Colon (tissue), 2 donors: ENCODE data around the gene KCNQ4.

Experiments
- FAIRE-seq: peaks from 2 replicates; lab custom pipeline; 2012; peaks lifted over from hg19 to GRCh38; lab: Jason Lieb, UNC
- donor health status: control.
- donor health status: control.

KCNQ4 gene

GRCh38 chr1:40820251-40820797 is 36.7 kb downstream of the KCNQ4 start:
- no peak for FAIRE-seq

GRCh38 chr1:40820911-40821693 is 37.5 kb downstream of the KCNQ4 start:
- no peak for FAIRE-seq

DNA sequence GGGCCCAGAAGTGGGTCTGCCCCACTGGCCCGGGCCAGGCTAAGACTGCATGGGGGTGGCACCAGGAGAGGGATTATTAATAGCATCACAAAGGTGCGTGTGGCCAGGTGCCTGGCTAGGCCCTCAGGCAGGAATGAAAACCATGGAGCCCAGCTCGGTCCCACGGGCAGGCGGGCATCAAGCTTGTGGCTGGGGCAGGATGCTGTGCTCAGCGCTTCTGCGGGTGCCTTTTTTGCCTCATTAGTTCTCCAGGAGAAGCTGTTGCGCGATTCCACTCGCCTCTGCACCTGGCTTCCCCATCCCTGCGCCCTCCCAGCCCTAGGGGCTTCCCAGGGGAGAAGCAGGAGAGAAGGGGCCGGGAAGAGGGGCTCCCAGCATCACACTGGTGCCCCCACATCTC is 39.3 kb downstream of the KCNQ4 start:
- FAIRE-seq, result no peak

GRCh38 chr1:40823345-40823744 is 39.8 kb downstream of the KCNQ4 start:
- FAIRE-seq, result no peak

DNA sequence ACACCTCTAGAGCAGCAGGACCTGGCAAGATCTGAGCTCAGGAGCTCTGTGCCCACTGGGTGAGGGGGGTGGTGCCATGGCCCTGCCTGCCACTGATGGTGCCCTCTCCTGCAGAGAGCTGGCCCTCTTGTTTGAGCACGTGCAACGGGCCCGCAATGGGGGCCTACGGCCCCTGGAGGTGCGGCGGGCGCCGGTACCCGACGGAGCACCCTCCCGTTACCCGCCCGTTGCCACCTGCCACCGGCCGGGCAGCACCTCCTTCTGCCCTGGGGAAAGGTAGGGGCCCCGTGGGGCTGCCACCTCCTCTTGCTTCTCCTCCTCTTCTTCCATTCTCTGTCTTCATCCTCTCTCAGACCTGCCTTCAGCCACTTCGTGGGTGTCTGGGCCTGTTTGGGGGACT is 40.4 kb downstream of the KCNQ4 start:
- no peak for FAIRE-seq

GRCh38 chr1:40824591-40825434 is 41.2 kb downstream of the KCNQ4 start:
- no peak for FAIRE-seq

DNA sequence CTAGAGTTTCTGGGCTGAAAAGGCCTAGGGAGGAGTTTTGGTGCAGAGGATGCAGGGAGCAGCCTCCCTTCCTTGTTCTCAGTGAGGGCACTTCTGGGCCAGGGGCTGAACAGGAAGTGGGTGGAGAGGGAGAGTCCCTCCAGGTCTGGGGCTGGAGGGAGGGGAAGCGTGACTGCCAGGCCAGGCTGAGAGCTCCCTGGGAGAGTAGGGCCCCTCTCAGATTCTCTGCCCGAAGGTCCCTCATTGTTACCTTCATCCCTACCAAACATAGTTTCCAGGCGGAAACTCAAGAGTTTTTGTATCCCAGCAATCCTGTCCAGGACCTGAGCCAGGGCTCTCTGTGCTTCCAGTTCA is 41.8 kb downstream of the KCNQ4 start:
- FAIRE-seq, result no peak

- no peak for FAIRE-seq
These were observed 42.4 kb downstream of the KCNQ4 start for GRCh38 chr1:40825996-40826395.

- FAIRE-seq, result no peak
These were observed 46.2 kb downstream of the KCNQ4 start for GRCh38 chr1:40829631-40830245.

DNA sequence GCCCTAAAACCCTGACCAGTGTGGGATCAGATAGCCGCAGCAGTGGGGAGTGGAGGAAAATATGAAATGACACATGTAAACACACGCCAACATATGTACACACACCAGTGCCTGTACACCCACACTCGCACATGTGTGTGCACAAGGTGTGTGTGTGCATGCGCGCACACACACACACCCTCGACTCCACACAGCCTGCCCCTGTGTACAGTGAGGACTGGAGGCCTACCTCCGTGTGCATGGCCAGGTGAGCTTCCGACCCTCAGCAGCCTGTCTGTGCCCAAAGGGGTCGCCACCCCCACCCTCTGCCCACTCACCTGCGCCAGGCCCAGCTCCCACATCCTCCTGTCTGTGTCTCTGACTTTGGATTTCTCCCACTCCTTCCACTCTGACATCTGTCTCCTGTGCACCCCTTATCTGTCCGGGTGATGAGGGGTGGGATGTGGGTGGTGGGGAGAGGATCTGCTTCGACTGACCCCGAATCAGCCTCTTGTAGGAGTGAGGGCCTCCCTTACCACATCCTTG is 46.9 kb downstream of the KCNQ4 start:
- no peak for FAIRE-seq

DNA sequence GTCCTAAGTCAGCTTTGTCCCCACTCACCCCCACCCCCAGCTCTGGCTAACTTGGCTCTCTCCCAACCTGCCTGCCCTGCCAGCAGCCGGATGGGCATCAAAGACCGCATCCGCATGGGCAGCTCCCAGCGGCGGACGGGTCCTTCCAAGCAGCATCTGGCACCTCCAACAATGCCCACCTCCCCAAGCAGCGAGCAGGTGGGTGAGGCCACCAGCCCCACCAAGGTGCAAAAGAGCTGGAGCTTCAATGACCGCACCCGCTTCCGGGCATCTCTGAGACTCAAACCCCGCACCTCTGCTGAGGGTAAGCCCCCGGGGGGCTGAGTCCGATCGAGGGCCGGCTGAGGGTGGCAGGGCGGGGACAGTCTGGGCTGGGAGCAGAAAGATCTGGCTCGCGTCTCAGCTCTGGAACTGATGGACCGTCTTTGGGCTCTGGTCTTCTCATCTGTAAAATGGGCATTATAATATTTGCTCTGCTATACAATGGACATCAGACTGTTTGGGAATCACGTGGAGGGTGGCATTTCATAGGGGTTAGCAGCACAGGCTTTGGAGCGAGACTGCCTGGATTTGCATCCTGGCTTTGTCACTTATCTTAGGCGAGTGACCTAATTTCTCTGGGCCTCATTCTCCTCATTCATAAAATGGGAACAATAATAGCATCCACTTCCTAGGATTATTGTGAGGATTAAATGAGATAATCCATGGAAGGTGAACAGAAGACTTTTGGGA is 47.6 kb downstream of the KCNQ4 start:
- FAIRE-seq, result no peak

- FAIRE-seq, result no peak
These were observed 50.4 kb downstream of the KCNQ4 start for GRCh38 chr1:40833979-40834378.

- no peak for FAIRE-seq
These were observed 51.5 kb downstream of the KCNQ4 start for GRCh38 chr1:40834968-40835545.

- FAIRE-seq, result no peak
These were observed 52.7 kb downstream of the KCNQ4 start for GRCh38 chr1:40836283-40836682.

DNA sequence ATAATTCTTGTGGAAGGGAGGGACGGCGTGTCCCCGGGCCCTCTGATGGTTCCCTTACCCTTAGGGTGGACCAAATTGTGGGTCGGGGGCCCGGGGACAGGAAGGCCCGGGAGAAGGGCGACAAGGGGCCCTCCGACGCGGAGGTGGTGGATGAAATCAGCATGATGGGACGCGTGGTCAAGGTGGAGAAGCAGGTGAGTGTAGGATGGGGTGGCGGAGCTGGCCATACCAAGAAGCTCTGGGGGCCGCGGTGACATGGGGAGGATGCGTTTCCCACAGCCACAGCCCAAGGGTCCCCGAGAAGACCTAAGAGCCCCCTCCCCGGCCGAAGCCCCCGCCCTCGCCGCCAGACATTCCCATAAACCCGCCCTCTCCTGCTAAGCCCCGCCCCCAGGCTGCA is 54.0 kb downstream of the KCNQ4 start:
- FAIRE-seq, result no peak

DNA sequence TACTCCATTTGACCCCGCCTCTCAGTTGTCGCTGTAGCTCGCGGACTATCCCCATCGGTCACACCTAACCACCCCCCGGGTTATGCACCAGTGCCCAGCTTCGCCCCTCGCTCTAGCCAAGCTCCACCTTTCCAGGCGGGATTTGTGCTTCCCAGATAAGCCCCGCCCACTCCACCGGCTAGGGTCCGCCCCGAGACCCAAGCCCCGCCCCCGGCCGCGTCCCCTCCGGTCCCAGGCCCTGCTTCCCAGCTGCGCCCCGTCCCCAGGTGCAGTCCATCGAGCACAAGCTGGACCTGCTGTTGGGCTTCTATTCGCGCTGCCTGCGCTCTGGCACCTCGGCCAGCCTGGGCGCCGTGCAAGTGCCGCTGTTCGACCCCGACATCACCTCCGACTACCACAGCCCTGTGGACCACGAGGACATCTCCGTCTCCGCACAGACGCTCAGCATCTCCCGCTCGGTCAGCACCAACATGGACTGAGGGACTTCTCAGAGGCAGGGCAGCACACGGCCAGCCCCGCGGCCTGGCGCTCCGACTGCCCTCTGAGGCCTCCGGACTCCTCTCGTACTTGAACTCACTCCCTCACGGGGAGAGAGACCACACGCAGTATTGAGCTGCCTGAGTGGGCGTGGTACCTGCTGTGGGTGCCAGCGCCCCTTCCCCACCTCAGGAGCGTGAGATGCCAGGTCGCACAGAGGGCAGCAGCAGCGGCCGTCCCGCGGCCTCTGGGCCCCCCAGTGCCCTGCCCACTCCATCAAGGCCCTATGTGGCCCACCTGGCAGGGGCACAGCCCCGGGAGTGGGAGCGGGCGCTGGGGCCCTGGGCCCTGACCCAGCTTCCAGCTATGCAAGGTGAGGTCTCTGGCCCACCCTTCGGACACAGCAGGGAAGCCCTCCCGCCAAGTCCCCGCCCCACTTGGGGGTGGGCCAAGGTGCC is 54.7 kb downstream of the KCNQ4 start:
- no peak for FAIRE-seq

GRCh38 chr1:40838980-40839942 is 55.7 kb downstream of the KCNQ4 start:
- FAIRE-seq, result no peak

GRCh38 chr1:40839943-40840335 is 56.4 kb downstream of the KCNQ4 start:
- no peak for FAIRE-seq
